NCI-H526 treated with DMSO at 0.1 percent for 48 hours (cell line): ENCODE results near the gene WDR77.
A peak's percentile ranks its signal among the peaks of the same experiment; 100 is the strongest.

Source experiments
- DNase-seq: peaks from one replicate; lab custom pipeline; 2025; lab: John Stamatoyannopoulos, UW

The WDR77 gene

GRCh38 chr1:111448918-111449702, at the start of gene WDR77, which contains the start of gene ATP5PB:
WDR77 (minus strand) TSS chr1:111449256; CDS start chr1:111449169, 87 bp downstream.
ATP5PB (plus strand) TSS chr1:111449464; CDS start chr1:111449542, 78 bp downstream.
- DNase-seq = peak; percentile 99

DNA sequence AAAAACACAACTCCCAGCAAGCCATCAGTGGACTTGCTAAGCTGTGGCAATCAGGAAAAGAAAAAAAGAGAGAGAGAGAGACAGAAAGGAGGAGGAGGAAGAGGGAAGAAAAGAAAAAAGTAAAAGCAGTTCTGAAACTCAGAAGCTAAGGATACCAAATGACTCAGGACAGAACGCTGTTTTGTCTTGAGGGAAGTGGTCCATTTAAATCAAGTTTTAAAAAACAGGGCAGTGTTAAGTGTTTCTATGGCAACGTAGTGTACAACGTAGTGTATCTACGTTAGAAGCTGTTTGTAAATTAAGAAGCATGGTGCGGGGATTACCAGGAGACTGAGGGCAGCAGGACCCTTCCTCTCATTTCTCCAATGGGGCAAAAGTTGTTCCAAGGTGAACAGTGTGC, 48.5 kb upstream of the WDR77 start:
- no peak for DNase-seq

DNA sequence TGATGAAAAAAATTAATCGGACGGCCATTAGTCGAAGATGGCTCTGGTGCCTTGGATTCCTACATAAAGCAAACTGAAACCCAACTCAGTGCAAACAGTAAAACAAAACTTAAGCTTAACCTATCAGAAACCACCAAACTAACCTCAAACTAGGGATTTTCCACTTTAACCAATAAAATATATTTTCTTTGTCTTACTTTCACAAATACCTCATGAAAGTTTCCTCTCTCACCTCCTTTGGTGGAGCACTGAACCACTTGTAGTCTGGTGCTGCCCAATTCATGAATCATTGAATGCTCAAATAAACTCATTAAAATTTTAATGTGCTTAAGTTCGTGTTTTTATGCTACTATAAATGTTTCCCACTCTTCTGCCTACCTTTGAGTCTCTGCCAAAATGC, 47.3 kb upstream of the WDR77 start:
- no peak for DNase-seq

GRCh38 chr1:111491070-111491469, 42.0 kb upstream of the WDR77 start:
- no peak for DNase-seq

DNA sequence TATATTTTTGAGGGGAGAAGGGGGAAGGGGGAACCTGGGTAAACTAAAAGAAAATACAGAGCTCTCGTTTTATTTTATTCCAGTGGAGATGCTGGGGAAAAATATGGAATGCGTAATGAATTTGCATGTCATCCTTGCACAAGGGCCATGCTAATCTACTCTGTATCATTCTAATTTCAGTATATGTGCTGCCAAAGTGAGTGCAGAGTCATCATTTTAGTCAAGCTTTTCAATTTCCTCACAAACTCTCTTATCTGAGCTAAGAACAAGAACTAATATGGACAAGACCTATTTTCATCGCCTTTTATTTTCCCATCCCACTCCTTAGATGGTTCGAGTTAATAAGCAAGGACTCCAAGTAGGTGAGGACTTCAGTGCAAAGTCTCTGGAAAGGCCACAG, 41.2 kb upstream of the WDR77 start:
- no peak for DNase-seq

DNA sequence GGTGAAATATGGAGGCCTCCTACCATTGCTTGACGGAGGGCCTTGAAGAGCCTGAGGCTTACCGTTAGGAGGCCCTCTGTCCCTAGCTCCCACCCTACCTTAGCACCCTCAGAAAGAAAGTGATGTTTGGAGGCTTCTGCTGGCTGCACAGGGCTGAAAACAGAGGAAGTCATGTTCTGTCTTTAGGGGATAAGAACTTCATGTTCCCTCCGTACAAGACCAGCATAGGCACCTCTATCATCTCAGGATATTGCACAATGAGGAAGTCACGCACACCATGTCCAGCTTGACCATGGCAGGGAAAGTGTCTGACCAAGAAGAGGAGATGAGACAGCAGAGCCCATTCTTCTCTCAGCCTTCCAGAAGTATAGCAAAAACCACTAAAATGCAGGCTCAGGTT, 40.5 kb upstream of the WDR77 start:
- DNase-seq = no peak

GRCh38 chr1:111488669-111489068, 39.6 kb upstream of the WDR77 start:
- no peak for DNase-seq

DNA sequence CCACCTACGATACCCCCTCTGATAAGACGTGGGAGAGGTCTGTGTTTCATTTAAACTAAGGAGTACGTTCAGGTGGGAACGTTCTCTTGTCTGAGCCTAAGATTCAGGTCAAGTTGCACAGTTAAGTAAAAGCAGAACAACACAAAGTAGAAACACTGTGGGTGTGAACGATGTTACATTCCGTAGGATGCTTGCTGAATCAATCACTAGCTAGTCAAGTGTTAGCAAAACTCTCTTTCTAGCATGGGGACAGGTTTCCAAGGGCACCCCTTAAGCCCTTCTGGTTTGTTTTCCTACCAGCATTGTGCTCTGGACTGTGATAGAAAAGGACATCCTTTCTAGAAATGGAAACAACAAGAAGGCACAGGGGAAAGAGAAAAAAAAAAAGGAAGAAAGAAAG, 38.1 kb upstream of the WDR77 start:
- no peak for DNase-seq

DNA sequence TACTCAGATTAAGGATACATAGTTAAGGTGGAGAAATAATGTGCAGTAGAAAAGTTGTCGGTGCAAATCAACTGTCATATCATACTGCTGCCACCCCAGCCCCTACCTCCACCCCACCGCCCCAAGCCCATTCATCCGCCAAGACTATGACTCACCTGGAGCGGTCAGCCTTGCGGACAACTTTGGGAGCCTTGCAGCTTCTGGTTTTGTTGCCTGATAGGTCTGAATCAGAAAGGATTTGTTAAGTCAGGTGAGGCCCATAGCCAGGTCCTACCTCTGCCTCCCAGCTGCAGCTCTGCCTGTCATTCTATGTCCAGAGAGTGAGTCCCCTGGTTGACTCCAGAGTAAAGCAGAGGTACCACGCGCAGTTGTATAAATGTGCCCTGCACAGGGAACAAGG, 37.4 kb upstream of the WDR77 start:
- no peak for DNase-seq

- no peak for DNase-seq
These were observed 35.5 kb upstream of the WDR77 start for GRCh38 chr1:111484391-111485026.

DNA sequence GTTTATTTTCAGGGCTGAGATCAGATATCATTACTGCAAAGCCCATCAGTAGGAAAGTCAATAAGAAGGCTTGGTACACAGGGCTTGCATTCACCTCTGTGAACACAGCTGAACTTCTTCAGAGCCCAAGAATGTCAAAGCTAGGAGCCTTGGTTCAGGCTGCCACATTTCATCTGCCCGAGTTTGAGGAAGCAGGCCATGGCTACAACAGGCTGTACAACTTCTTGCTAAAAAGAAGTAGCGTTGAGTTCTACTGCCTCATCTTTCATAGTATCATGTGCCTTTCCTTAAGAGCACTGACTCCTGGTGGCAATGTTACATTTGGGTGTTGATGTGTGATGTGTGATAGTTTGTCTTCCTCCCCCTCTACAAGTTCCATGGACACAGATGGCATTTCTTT, 34.8 kb upstream of the WDR77 start:
- no peak for DNase-seq

GRCh38 chr1:111483166-111483565, 34.1 kb upstream of the WDR77 start:
- no peak for DNase-seq

GRCh38 chr1:111481387-111482221, 32.5 kb upstream of the WDR77 start:
- DNase-seq = peak; percentile 31

DNA sequence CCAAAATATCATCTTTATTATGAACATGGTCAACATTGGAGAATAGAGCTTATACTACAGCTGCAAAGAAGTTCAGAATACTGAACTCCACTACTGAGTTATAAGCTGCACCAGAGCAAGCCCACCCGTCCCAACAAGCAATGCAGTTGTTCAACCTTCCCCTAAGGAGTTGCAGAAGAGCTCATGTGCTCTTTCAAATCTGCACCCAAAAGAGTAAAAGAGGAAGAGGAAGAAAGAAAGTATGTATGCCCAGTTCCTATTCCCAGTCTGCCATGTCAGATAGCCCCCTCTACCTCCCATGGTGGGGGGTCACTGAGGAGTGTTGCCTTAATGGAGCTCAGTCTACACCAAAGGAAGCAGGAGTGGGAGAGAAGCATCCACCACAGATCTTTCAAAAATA, 31.6 kb upstream of the WDR77 start:
- DNase-seq = no peak

DNA sequence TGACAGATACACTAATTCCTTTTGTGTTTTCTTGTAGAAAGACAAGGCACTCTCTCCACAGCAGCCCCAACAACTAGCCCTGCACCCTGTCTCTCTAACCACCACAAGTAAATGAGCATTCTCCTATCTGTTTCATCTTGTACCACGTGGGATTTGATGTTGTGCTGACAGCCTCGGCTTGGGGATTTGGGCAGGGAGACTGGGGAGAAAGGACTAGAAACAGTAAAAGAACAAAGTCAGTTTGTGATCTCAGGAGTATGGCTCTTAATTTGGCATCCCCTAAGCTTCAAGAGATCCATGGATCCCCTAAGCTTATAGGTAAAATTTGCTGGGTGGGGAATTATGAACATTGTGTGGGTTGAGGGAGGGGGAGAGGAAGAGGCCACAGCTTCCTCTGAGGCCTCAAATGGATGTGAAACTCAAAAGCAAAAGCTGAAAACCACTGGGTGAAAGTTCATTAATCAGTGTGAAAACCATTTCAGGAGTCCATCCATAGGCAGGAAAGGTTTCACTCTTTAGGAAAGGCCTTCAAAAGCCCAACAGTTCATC, 27.8 kb upstream of the WDR77 start:
- no peak for DNase-seq

DNA sequence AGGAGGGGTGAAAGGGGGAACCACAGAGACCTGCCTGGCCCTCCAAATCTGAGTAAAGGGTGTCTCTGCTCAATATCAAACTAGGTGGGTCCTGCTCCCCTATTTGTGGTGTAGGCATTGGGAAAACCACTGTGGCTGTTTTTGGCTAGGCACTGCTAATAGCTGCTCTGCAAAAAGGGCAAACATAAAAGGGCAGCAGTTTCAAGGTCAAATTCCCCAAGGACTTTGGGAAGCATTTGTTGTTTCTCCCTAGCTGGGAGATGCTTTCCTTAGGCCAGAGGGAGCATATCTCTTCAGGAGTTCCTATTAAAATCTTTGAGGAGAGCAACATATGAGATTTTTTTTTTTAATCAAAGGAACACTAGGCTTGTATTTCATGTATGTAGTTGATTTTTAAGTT, 27.2 kb upstream of the WDR77 start:
- no peak for DNase-seq

DNA sequence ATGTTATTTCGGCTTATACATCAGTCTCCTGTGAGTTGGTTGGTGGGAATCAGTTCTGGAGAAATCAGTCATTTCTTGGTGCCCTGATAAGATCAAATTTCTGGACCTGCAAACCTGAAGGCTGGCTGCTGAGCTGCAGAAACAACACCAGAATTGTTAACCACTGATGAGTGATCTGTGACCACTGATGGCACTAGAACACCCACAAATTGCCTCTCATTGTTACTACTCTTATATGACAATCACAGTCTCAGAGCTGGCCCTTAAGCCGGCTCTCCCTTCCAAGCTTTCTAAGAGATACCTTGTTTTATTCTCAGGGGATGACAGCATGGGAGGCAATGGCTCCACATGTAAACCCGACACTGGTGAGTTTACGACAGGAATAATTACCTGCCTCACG, 26.6 kb upstream of the WDR77 start:
- DNase-seq = no peak

DNA sequence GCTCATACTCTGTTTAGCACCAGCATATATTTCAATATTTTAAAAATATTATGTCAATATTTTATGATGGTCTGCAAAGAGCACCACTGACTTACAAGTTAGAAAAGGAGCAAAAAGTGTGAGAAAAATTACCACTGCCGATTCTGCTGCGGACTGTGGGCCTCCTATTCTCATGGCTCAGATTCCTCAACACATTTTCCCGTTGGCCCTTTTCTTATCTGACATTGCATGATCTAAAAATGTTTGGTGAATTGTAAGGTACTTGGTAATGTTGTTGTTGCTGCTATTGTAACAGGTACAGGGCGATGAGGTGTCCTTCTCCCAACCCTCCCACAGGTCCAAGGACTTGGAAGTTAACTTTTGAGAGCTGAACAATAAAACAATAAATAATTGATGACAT, 25.5 kb upstream of the WDR77 start:
- no peak for DNase-seq

GRCh38 chr1:111474106-111474505, 25.1 kb upstream of the WDR77 start:
- no peak for DNase-seq

GRCh38 chr1:111471538-111471937, 22.5 kb upstream of the WDR77 start:
- DNase-seq = no peak

DNA sequence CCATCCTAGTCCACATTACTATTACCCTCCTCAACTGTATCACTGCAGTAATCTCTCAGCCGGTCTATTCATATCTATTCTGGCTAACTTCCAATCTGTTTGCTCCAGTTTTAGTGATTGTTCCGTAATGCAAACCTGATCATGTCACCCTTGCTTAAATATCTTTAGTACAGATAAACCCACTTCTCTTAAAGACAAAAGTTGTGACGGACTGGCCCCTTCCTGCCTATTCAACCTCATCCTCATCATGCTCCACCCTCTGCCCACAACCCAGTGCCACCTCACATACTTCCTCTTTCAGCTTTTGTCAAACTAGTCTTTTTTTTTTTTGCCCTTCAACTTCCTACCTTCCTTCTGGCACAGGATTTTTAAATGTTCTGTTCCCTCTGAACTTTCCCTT, 22.0 kb upstream of the WDR77 start:
- no peak for DNase-seq

DNA sequence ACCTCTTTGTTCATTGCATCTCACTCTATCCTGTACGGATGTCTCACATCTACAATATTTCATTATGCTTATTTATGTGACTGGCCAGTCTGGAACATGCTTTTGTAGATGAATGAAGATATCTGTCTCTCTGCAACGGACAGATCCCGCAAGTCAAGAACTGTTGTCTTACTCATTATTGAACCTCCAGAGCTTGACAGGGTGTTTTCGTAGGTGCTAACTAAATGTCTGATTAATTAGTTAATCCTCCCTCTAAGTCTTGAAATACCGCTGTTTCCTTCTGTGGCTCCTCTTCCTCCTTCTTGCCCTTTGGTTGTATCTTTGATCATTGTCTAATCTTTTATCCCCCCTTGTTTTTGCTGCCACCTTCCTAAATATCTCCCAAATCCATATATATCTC, 21.5 kb upstream of the WDR77 start:
- DNase-seq = no peak

GRCh38 chr1:111469539-111469938, 20.5 kb upstream of the WDR77 start:
- DNase-seq = no peak
